ENCODE measurements around the gene RSL1D1.
"Not testable (repeated sequence)": the region's sequence is repeated elsewhere in the genome, so short reads cannot be mapped to it uniquely, and the experiment has no call there.

RSL1D1 gene

DNA sequence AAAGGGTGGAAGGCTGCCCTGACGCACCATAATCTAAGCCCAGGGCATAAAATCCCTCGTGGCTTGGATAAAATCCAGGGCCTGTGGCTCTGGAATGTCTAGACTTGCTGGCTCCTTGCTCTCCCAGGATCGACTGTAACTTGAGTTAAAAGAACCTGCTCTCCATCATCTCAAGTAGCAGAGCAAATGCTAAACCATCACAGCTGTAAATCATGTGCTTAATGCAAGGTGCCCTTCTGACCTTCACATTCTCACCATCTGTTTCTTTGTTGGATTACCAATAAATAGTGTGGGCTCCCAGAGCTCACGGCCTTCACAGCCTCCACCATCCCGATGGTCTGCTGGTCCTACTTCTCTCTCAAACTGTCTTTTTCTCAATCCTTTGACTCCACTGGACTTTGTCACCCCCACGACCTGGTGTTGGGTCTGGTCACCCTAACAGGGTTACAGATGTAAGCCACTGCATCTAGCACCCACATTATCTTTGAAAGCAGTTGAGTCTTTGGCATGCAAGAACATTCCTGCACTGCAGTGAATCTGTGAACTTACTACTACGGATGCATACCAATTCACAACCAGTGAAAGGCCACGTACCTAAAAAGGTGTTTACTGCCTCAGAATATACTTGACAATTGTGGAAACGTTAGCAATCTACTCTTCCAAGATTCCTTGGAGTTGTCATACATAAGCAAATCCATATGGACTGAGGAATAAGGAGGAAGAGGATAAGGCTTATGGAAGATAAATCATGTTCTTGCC, 15.3 kb downstream of the RSL1D1 start:
- no peak for DNase-seq (ENCODE audit: low read depth)
- TF ChIP-seq, protein P1, sequence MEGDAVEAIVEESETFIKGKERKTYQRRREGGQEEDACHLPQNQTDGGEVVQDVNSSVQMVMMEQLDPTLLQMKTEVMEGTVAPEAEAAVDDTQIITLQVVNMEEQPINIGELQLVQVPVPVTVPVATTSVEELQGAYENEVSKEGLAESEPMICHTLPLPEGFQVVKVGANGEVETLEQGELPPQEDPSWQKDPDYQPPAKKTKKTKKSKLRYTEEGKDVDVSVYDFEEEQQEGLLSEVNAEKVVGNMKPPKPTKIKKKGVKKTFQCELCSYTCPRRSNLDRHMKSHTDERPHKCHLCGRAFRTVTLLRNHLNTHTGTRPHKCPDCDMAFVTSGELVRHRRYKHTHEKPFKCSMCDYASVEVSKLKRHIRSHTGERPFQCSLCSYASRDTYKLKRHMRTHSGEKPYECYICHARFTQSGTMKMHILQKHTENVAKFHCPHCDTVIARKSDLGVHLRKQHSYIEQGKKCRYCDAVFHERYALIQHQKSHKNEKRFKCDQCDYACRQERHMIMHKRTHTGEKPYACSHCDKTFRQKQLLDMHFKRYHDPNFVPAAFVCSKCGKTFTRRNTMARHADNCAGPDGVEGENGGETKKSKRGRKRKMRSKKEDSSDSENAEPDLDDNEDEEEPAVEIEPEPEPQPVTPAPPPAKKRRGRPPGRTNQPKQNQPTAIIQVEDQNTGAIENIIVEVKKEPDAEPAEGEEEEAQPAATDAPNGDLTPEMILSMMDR (IDR thresholded peaks at IDR 0.05; ENCODE audit: control insufficient read depth, insufficient read depth, low read depth, low read length, missing control alignments), result no peak
- no peak overlapping the region for H3K4me3 ChIP-seq (ENCODE audit: control insufficient read depth, low read depth, low read length)

DNA sequence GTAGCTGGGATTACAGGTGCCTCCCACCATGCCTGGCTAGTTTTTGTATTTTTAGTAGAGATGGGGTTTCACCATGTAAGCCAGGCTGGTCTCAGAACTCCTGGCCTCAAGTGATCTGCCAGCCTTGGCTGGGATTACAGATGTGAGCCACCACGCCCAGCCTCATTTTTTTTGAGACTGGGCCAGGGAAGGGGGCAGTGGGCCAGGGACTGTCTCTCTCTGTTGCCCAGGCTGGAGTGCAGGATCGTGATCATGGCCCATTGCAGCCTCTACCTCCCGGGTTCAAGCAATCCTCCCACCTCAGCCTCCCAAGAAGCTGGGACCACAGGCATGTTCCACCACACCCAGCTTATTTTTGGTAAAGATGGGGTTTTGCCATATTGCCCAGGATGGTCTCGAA, 16.0 kb downstream of the RSL1D1 start:
- DNase-seq (ENCODE audit: low read depth), result no peak
- no peak overlapping the region for H3K4me3 ChIP-seq (ENCODE audit: control insufficient read depth, low read depth, low read length)
- TF ChIP-seq, protein P1 (IDR thresholded peaks at IDR 0.05; ENCODE audit: control insufficient read depth, insufficient read depth, low read depth, low read length, missing control alignments), result no peak

DNA sequence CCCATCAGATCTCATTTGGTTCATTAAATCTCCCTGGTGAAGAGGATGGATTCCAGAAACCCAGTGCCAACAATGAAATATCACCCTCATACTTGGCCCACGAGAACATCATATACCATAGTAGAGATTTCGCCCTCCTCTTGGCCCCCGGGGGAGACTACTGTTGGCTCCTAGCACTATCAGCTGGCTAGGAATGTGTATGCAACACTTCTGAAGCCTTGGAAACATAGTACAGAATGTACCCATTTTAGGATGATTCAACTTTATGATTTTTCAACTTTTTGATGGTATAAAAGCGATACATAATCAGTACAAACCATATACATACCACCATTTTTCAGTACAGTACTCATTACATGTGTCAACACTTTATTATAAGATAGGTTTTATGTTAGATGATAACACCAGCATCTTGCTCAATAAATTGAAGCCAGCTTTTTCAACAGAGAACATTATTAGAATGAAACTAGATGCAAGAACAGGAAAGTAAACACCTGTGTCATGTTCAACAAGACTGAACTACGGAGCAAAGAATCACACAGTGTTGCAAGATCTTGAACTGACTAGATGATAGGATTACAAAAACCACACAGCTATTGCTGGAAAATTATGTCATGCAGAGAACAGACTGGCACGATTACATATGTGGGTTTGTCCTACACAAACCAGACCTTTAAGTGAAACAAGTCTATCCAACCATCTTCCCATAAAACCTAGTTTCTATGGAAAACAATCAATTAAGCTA, 17.2 kb downstream of the RSL1D1 start:
- TF ChIP-seq, protein P1 (IDR thresholded peaks at IDR 0.05; ENCODE audit: control insufficient read depth, insufficient read depth, low read depth, low read length, missing control alignments), result no peak
- no peak overlapping the region for H3K4me3 ChIP-seq (ENCODE audit: control insufficient read depth, low read depth, low read length)
- DNase-seq (ENCODE audit: low read depth), result peak; percentile 49

DNA sequence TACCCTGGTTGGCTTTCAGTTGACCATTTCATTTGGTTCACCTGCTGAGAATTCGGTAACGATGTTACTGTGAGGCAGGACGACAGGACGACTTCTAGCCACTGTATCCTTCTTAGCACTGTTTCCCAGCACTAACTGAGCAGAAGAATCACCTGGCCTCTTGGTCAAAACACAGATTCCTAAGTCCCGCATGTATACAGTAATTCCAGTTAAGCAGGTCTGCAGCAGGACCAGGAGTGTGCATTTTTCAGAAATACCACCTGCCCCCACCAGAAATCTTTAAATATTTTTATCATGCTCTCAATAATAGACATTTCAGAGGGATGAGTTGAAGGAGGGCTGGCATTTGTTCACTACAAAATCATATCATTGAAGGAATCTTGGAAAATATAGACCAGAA, 22.6 kb downstream of the RSL1D1 start:
- no peak overlapping the region for H3K4me3 ChIP-seq (ENCODE audit: control insufficient read depth, low read depth, low read length)
- DNase-seq (ENCODE audit: low read depth), result no peak
- TF ChIP-seq, protein P1 (IDR thresholded peaks at IDR 0.05; ENCODE audit: control insufficient read depth, insufficient read depth, low read depth, low read length, missing control alignments), result no peak

DNA sequence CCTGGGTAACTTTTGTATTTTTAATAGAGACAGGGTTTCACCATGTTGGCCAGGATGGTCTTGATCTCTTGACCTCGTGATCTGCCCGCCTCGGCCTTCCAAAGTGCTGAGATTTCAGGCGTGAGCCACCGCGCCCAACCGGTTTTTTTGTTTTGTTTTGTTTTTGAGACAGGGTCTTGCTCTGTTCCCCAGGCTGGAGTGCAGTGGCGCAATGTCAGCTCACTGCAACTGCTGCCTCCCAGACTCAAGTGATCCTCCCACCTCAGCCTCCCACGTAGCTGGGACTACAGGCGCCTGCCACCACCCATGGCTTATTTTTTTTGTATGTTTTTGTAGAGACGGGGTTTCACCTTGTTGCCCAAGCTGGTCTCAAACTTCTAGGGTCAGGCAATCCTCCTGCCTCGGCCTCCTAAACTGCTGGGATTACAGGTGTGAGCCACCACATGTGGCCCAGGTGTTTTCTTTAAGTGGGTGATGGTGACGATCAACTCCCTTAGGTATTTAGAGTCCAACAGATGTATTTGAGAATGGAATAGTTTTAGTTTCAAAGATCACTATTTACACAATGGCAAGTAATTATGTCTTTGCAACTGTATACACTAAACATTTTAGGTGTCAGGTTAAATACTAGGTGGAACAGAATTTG, 25.7 kb downstream of the RSL1D1 start:
- DNase-seq (ENCODE audit: low read depth); H3K4me3 ChIP-seq (ENCODE audit: control insufficient read depth, low read depth, low read length): not testable (repeated sequence)

DNA sequence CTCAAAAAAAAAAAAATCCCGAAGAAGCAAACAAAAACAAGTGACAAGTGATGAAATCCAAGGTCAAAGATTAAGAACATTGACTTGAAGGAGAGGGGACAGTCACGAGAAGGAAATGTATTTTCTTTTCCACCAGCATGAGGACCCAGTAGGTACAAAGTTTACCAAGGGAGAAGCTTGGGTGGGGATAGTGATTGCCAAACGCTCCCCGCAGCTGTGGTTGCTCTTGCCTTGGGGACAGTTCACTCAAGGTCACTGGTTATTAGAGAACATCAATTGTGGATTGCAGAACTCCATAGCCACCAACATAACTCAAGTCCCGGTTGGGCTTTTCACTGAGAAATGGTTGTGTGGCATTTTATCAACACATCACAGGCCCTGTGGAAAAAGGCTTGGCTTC, 27.0 kb downstream of the RSL1D1 start:
- DNase-seq (ENCODE audit: low read depth), result no peak
- no peak overlapping the region for H3K4me3 ChIP-seq (ENCODE audit: control insufficient read depth, low read depth, low read length)
- TF ChIP-seq, protein P1 (IDR thresholded peaks at IDR 0.05; ENCODE audit: control insufficient read depth, insufficient read depth, low read depth, low read length, missing control alignments), result no peak

DNA sequence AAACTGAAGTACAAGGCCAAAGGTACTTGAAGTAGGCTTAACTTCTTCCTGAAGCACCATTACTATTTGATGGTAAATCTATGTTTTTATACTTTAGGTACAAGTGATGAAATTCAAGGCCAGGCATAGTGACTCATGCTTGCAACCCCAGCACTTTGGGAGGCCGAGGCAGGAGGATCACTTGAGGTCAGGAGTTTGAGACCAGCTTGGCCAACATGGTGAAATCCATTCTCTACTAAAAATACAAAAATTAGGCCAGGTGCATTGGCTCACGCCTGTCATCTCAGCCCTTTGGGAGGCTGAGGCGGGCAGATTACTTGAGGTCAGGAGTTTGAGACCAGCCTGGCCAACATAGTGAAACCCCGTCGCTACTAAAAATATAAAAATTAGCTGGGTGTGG, 27.7 kb downstream of the RSL1D1 start:
- H3K4me3 ChIP-seq (ENCODE audit: control insufficient read depth, low read depth, low read length); DNase-seq (ENCODE audit: low read depth): not testable (repeated sequence)

All from AG09309 (cell line).